A549 treated with AZD9567 at 1 μM for 4 hours (cell line): ENCODE data around the gene LAMTOR3. TPM values are rescaled to one million over a fixed set of nuclear protein-coding genes. Genes with fewer than 3 reads are reported as not detected.

Experiments used
- total RNA-seq: library from RNA; stranded (reverse); fragments of 200-300 nt; extraction: Qiagen RNA extraction; gene quantifications from 5 replicates; pipeline ENCODE4 v1.2.3, GENCODE V29; 2022; ENCODE audit not compliant: insufficient read depth

Gene LAMTOR3, protein sequence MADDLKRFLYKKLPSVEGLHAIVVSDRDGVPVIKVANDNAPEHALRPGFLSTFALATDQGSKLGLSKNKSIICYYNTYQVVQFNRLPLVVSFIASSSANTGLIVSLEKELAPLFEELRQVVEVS
- total RNA-seq, result 28.0 to 31.9 TPM (median 30.1 TPM) in 5 replicates

DNA sequence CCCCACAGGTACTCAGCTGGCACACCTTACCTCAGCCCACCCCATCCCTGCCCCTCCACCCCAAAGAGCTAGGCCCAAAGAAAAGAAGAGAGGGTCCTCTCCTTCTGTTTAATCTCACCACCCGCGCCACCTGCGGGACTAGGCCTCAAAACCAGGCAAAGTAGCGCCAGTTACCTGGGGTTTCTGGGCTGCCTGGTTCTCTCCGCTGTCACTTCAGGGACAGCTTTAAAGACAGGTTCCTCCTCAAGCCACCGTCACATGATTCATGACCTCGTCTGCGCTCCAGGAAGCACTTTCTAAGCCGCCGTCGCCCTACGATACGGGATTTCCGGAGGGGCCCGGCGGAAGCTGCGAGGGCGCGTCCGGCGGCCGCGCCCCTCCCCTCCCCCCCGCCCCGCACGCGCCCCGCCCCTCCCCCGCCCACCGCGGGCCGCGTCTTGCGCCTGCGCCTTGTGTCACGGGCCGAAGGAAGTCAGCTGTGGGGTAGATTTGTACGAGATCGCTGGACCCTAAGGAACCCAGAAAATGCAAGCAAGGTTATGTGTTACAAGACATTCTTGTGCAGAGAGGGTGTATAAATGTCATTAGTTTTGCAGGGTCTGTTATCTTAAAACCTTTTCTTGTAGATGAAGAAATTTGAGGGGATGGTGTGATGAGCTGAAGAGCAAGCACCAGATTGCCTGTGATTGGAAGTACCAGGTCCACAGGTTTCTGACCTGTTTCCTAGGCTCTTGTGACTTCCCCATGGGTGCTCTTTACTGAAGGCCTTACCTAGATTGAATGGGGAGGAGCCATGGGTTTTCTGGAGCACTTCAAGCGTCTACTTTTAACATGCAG lies at the start of gene LAMTOR3:
LAMTOR3 (minus strand) TSS at position 267 of the 837 bp plus-strand sequence. CDS start 464 bp downstream, outside the sequence.

Other genes starting within 250 kb of the LAMTOR3 start
- 0.01 TPM in 1 of 5 replicates, not detected in the others for gene C4orf54, start 236.6 kb downstream of the LAMTOR3 start, total RNA-seq
- gene DAPP1, start 77.6 kb downstream of the LAMTOR3 start, total RNA-seq, result not detected in 5 replicates
- gene DNAJB14, start 52.2 kb upstream of the LAMTOR3 start, total RNA-seq, result 10.7 to 16.7 TPM (median 15.2 TPM) in 5 replicates
- gene H2AZ1, start 55.8 kb upstream of the LAMTOR3 start, total RNA-seq, result 640 to 713 TPM (median 659 TPM) in 5 replicates